Activated T-helper 2 cell treated with anti-CD3 and anti-CD28 coated beads, Interferon-gamma antibody, Interleukin-2, Interleukin-4, amounts not matched to agents 10 μg/mL and 5 μg/mL and 100 μg/mL, durations not matched to agents 14 hours and 24 hours and 36 hours (primary cell): Measurements from ENCODE around the gene FARP1. TPM values are rescaled to one million over a fixed set of nuclear protein-coding genes. Genes with fewer than 3 reads are reported as not detected.

Experiments used
- DNase-seq: peaks from one replicate; pipeline ENCODE4 v3.0.0; 2021; ENCODE audit warnings: low spot score
- H3K27ac Mint-ChIP-seq: one replicate; pipeline ENCODE4 v1.8.0; 2021; ENCODE audit warnings: mixed read lengths
- H3K27me3 Mint-ChIP-seq: one replicate; pipeline ENCODE4 v1.8.0; 2021; ENCODE audit warnings: low read depth, mixed read lengths
- H3K36me3 Mint-ChIP-seq: one replicate; pipeline ENCODE4 v1.8.0; 2021; ENCODE audit warnings: low read depth, mixed read lengths
- H3K4me1 Mint-ChIP-seq: one replicate; pipeline ENCODE4 v1.8.0; 2021; ENCODE audit warnings: low read depth, mixed read lengths
- H3K4me3 Mint-ChIP-seq: one replicate; pipeline ENCODE4 v1.8.0; 2021; ENCODE audit warnings: low read depth, mild to moderate bottlenecking, moderate library complexity, mixed read lengths
- H3K9me3 Mint-ChIP-seq: one replicate; pipeline ENCODE4 v1.8.0; 2021; ENCODE audit warnings: mixed read lengths
- intact Hi-C: fragments of 100-400 bp; cut with micrococcal nuclease; formaldehyde crosslinking; loops from one replicate; pipeline ENCODE4 v1.15.1; 2023
- total RNA-seq: library from RNA; stranded (reverse); gene quantifications from 2 replicates; pipeline ENCODE4 v1.2.3, GENCODE V29; 2022

The FARP1 gene
- total RNA-seq, 1 donor from 2014 or later = 0.89 TPM

DNA sequence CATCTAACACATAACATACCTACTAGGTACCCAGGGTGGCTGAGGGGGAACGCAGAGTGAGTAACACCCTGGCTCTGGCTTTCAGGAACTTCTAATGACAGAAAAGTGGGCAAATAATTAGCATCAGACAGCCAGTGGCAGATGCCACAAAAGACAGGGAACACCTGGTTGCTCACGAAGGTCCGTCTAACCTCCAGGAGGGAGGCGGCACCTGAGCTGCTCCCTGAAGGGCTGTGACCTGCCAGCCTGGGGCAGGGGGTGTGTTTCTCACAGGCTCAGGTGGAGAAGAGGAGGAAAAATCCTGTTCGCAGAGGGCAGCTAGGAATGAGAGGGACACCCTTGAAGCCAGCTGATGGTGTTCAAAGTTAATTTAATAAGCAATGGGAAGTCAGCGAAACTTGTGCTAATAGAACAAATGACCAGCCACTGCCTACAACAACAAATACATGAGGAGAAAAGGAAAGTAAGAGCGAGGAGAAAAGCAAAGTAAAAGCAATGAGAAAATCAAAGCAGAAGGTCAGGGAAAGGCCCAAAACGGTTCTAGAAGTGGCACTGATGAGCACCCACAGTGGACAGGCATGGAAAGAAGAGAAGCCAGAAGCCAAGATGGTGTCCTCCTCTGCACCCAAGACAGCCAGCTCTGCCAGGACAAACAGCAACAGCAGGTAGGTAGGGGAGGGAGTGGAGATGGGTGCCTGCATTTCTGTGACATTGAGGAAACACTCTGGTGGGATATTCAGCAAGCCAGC is 346.7 kb downstream of the FARP1 start:
- no peaks in the 10 kb centered on the region for H3K9me3 Mint-ChIP-seq
- H3K4me1 Mint-ChIP-seq = peaks cover 54% of the 10 kb centered on the region
- no peaks in the 10 kb centered on the region for H3K27me3 Mint-ChIP-seq
- peak overlapping the region; percentile 6 for H3K27ac Mint-ChIP-seq
- peaks cover 20% of the 10 kb centered on the region for H3K36me3 Mint-ChIP-seq
- no peak overlapping the region for H3K4me3 Mint-ChIP-seq
- intact Hi-C loops = no loop called here
- DNase-seq = no peak

DNA sequence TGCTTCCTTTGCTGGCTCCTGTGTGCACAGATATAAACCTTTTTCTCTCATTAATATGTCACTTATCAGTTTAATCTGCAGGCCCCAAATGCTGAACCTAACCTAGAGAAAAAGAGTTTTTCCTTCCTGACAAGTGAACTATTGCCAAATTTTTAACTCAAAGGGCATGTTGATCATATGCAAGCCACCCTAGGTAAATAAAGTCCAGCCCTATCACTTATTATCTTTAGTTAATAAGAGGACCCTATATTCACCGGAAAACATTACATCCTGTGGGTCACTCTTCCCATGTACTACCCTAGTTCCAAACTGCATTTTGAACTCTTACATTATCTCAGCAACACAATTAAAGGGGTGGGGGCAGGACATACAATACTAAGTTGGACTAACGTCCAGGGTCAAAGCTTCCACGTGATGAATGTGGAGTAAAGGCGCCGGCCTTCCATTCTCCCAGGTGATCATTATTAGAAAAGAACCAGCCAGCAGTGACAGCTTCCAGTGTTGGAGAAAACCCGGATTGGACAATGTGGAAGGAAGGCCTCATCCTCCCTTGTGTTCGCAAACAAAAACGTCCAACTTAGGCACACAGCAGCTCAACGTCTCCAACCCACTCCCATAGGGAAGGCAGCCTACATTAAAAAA is 347.4 kb downstream of the FARP1 start:
- intact Hi-C loops = no loop called here
- Mint-ChIP-seq H3K27me3 (no peaks in the 10 kb centered on the region), H3K4me1 (peaks cover 48% of the 10 kb centered on the region), H3K27ac (no peak overlapping the region), H3K9me3 (no peaks in the 10 kb centered on the region), H3K4me3 (no peak overlapping the region), H3K36me3 (peaks cover 21% of the 10 kb centered on the region)
- DNase-seq = no peak

GRCh38 chr13:98490866-98491265 is 348.0 kb downstream of the FARP1 start:
- H3K9me3 Mint-ChIP-seq = no peaks in the 10 kb centered on the region
- no peak for DNase-seq
- intact Hi-C loops = no loop called here
- H3K27ac Mint-ChIP-seq = no peak overlapping the region
- peaks cover 42% of the 10 kb centered on the region for H3K4me1 Mint-ChIP-seq
- peaks cover 18% of the 10 kb centered on the region for H3K36me3 Mint-ChIP-seq
- no peak overlapping the region for H3K4me3 Mint-ChIP-seq
- no peaks in the 10 kb centered on the region for H3K27me3 Mint-ChIP-seq

GRCh38 chr13:98492335-98493041 is 349.6 kb downstream of the FARP1 start:
- Mint-ChIP-seq H3K4me3 (no peak overlapping the region), H3K4me1 (peaks cover 37% of the 10 kb centered on the region), H3K27me3 (no peaks in the 10 kb centered on the region), H3K9me3 (no peaks in the 10 kb centered on the region), H3K27ac (no peak overlapping the region), H3K36me3 (peaks cover 18% of the 10 kb centered on the region)
- DNase-seq = no peak
- intact Hi-C loops = no loop called here

GRCh38 chr13:98493042-98493712 is 350.3 kb downstream of the FARP1 start:
- Mint-ChIP-seq H3K36me3 (peaks cover 23% of the 10 kb centered on the region), H3K9me3 (no peaks in the 10 kb centered on the region), H3K27ac (no peak overlapping the region), H3K4me3 (no peak overlapping the region), H3K27me3 (no peaks in the 10 kb centered on the region), H3K4me1 (peaks cover 37% of the 10 kb centered on the region)
- no peak for DNase-seq
- intact Hi-C loops = no loop called here

- peaks cover 26% of the 10 kb centered on the region for H3K36me3 Mint-ChIP-seq
- peaks cover 28% of the 10 kb centered on the region for H3K4me1 Mint-ChIP-seq
- H3K27ac Mint-ChIP-seq = no peak overlapping the region
- no peak for DNase-seq
- H3K4me3 Mint-ChIP-seq = no peak overlapping the region
- intact Hi-C loops = no loop called here
- H3K27me3 Mint-ChIP-seq = no peaks in the 10 kb centered on the region
- no peaks in the 10 kb centered on the region for H3K9me3 Mint-ChIP-seq
Observed at GRCh38 chr13:98494769-98495168, 351.9 kb downstream of the FARP1 start.

DNA sequence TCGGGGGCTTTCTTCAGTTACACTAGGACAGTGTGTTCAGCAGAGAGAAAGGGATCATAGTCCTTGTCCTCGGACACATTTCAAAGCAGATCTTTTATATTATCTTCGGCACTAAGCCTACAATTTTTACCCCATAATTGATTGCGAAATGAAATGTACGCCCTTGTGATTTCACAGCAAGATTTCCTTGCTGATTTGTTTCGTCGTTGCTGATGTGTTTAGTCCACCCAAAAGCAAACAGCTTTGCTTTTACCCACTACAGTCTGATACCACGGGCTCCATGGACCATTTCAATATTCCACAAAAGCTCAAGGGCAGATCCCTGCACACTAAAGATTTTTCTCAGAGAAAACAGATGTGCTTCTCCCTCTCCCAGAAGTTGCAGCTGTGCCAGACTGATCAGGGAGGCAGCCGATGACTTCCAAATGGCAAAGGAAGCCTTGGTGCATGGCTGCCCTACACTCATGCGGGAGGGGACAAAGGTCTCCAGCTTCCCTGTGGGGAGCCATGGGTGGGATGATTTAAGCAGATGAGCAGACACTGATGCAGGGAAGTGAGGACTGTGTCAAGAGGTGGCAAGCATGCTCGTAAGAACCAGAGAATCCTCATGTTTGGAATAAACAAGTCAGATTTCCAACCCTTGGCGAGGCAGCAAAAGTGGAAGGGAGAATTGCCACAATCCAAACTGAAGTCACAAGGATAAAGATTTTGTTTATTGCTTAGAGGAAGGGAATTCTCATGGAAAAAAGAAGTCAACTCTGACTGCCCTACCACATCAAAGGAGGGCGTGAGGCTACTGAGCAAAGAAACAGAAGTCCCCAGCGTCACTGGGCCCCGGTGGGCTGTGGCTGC is 353.0 kb downstream of the FARP1 start:
- Mint-ChIP-seq H3K36me3 (peaks cover 29% of the 10 kb centered on the region), H3K27me3 (no peaks in the 10 kb centered on the region), H3K4me1 (peaks cover 21% of the 10 kb centered on the region), H3K9me3 (no peaks in the 10 kb centered on the region), H3K4me3 (no peak overlapping the region), H3K27ac (no peak overlapping the region)
- intact Hi-C loops = no loop called here
- DNase-seq = no peak

GRCh38 chr13:98496479-98496791 is 353.5 kb downstream of the FARP1 start:
- H3K27me3 Mint-ChIP-seq = no peaks in the 10 kb centered on the region
- no peak overlapping the region for H3K4me3 Mint-ChIP-seq
- peaks cover 17% of the 10 kb centered on the region for H3K4me1 Mint-ChIP-seq
- H3K27ac Mint-ChIP-seq = no peak overlapping the region
- no peaks in the 10 kb centered on the region for H3K9me3 Mint-ChIP-seq
- peaks cover 26% of the 10 kb centered on the region for H3K36me3 Mint-ChIP-seq
- intact Hi-C loops = no loop called here
- DNase-seq = no peak

DNA sequence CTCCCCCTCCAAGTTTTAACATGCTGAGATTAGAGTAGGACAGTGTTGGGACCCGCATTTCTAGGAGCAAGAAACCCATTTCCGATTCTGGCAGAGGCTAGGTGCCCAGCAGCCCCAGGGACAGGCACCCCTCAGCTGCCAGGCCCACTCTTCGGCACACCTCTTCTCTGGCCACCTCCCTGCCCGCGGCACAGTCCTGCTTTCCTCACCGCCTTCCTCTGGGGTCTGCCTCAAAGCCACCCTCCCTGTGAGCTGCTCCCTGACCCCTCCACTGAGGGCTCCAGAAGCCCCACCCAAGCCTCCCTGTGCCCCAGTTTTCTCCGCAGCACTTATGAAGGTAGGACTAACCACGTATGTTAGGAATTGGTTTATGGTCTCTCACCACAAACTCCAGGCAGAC is 354.1 kb downstream of the FARP1 start:
- Mint-ChIP-seq H3K27me3 (no peaks in the 10 kb centered on the region), H3K36me3 (peaks cover 25% of the 10 kb centered on the region), H3K4me3 (no peak overlapping the region), H3K4me1 (peaks cover 19% of the 10 kb centered on the region), H3K27ac (no peak overlapping the region), H3K9me3 (no peaks in the 10 kb centered on the region)
- no peak for DNase-seq
- intact Hi-C loops = no loop called here

DNA sequence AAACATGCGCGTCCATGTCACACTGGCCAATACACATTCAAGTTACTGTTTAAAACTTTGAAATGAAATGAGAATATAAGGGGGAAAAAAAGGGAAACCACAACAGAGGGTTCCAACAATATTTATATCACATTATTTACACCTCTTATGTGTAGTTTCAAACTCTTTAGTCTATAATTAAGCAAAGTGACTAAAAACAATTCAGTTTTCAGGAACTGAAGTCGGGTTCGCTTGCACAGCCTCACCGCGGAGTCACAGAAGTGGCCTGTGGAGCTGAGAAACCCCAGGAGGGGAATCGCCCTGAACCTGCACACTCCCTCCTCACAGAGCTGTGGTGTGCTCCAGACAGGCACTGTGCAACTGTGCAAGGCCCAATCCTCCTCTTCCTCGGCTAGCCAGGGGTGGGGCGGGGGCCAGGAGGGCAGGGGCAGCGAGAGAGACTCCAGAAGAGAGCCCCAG is 358.1 kb downstream of the FARP1 start:
- Mint-ChIP-seq H3K27me3 (no peaks in the 10 kb centered on the region), H3K9me3 (no peaks in the 10 kb centered on the region), H3K4me3 (no peak overlapping the region), H3K36me3 (peaks cover 36% of the 10 kb centered on the region), H3K4me1 (peaks cover 41% of the 10 kb centered on the region), H3K27ac (no peak overlapping the region)
- intact Hi-C loops = no loop called here
- no peak for DNase-seq

DNA sequence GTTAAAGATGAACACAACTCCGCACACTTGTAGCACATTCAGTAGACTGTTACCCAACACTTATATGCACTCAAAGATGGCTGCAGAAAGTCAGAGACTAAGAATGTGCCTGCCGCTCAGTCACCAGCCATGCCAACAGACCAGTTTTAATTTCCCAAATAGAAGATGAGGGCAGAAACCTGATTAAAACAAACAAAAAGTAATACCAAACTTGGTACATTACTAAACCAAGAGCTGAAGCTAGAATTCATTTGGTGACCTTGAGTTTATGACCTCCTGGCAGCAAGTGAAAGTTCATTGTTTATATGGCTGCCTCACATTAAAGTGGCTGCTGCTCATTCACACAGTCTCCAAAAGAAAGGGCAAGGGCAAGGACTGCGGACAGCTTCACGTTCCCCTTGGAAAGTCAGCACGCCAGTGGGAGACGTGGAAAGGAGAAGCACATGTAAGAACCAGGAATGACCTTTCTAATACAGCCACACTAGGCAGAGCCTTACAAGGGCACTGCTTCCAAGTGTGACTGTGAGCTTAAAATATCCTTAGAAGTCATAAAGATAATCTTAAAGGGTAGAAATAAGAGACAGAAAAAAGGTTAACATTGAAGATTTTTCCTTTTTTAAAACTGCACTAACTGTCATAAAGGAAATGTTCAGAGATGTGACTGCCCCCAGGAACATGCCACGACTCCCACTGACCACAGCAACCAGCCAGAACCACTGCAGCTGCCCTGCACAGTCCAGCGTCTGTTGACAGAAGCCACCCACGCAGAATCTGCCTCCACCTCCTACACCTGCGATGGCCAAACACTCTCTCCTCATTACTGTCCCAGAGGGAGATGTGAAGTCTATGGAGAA is 360.5 kb downstream of the FARP1 start:
- Mint-ChIP-seq H3K9me3 (no peaks in the 10 kb centered on the region), H3K4me1 (peaks cover 43% of the 10 kb centered on the region), H3K27ac (no peak overlapping the region), H3K27me3 (no peaks in the 10 kb centered on the region), H3K4me3 (no peak overlapping the region), H3K36me3 (peaks cover 32% of the 10 kb centered on the region)
- DNase-seq = no peak
- intact Hi-C loops = no loop called here

DNA sequence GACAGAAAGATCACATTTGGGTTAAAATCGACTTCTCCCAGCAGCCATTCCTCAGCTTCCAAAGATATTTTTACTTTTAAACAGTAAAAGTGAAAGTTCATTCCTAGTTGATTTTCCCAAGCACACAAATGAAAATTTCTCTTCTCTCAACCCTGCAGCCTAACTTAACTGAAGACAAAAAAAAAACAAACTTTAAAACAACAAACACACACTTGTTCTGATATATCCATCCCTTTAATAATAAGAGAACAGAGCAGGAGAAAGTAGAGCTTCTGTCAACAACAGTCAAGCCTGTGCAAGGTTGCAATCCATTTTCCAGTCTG is 361.1 kb downstream of the FARP1 start:
- peak overlapping the region; percentile 5 for H3K27ac Mint-ChIP-seq
- H3K9me3 Mint-ChIP-seq = no peaks in the 10 kb centered on the region
- H3K36me3 Mint-ChIP-seq = peaks cover 35% of the 10 kb centered on the region
- DNase-seq = no peak
- H3K4me3 Mint-ChIP-seq = no peak overlapping the region
- no peaks in the 10 kb centered on the region for H3K27me3 Mint-ChIP-seq
- peaks cover 49% of the 10 kb centered on the region for H3K4me1 Mint-ChIP-seq
- intact Hi-C loops = no loop called here
